Skeletal muscle tissue (tissue), 4 donors: Measurements from ENCODE around the gene NR2F2. TPM values are rescaled to one million over a fixed set of nuclear protein-coding genes. Genes with fewer than 3 reads are reported as not detected.

Experiments used
- H3K27ac ChIP-seq: one replicate; pipeline ENCODE4 v1.7.0; 2013; ENCODE audit warnings: mild to moderate bottlenecking, low read depth, low read length, inconsistent platforms
- H3K27me3 ChIP-seq, 3 donors: one replicate each; pipeline ENCODE4 v1.7.0; 2013; ENCODE audit warnings: low read length in 3 of 3; ENCODE audit not compliant: control insufficient read depth in 3 of 3, insufficient read depth in 3 of 3
- H3K36me3 ChIP-seq, 3 donors: one replicate each; pipeline ENCODE4 v1.7.0; 2013; ENCODE audit warnings: low read length in 3 of 3; ENCODE audit not compliant: control insufficient read depth in 3 of 3, insufficient read depth in 3 of 3
- H3K4me1 ChIP-seq, 3 donors: one replicate each; pipeline ENCODE4 v1.7.0; 2013; ENCODE audit warnings: low read length in 3 of 3, mild to moderate bottlenecking in 3 of 3; ENCODE audit not compliant: control insufficient read depth in 3 of 3, insufficient read depth in 3 of 3
- H3K4me3 ChIP-seq, 3 donors: one replicate each; pipeline ENCODE4 v1.7.0; 2013; ENCODE audit warnings: low read length in 3 of 3
- H3K9ac ChIP-seq, 3 donors: one replicate each; pipeline ENCODE4 v1.7.0; 2013; ENCODE audit warnings: low read length in 3 of 3, mild to moderate bottlenecking in 3 of 3, moderate library complexity in 2 of 3, low read depth in 1 of 3
- H3K9me3 ChIP-seq, 3 donors: one replicate each; pipeline ENCODE4 v1.7.0; 2013; ENCODE audit warnings: low read length in 3 of 3; ENCODE audit not compliant: control insufficient read depth in 3 of 3
- total RNA-seq: library from RNA; depleted of rRNA; stranded (reverse); fragments of >200 nt; gene quantifications from one replicate; pipeline ENCODE4 v1.2.3, GENCODE V29; 2014
- donor health status: Osteomylitis.

NR2F2 gene
- total RNA-seq, 1 donor from 2014 or later, result 12.0 TPM

DNA sequence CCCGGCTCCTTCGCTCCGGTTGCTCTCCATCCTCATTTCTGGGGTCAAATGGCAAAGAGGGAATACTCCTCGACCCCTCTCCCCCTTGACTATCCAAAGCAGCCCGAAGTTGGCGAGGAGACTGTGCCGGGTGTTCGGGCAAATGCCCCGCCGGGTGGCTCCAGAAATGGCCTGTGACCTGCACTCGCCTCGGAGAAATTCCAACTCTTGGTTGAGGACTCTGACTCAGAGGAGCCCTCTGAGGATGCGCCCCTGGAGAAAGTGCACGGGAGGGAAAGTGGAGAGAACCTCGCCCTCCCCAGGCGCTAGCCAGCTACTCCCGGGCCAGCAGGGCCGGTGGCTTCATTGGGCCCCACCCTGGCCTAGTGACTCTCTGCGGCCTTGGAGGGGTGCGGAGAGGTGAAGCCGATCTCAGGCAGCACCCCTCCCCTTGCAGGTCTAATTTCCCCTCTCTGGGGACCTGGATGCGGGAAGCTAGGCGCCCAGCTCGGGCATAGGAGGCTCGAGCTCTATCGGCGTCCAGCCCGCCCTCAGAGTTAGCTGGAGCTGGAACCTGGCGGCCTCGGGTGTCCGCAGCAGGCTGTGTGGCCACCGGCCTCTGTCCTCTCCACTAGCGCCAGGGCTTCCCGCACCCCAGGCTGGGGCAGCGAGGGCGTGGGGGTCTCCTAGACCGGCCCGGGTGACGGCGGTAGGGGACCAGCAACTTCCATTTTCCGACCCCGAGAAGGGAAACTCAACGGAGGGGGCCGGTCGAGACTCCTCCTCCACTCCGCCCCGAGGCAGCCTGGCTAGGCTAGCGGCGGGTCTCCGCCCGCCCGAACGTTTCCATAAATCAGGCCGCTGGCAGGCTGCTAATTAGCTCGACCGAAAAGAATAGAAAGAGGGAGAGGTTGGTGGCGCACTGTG lies 29.4 kb downstream of the NR2F2 start:
- Histone ChIP-seq H3K27ac (no peak overlapping the region), H3K9ac (peak overlapping the region in 2 of 3 donors; percentile 38 to 75), H3K4me3 (peak overlapping the region; percentile 48 to 67 (median 56)), H3K27me3 (peaks cover 53 to 84% (median 62%) of the 10 kb centered on the region in 3 donors), H3K4me1 (peaks cover 16 to 23% (median 16%) of the 10 kb centered on the region in 3 donors), H3K36me3 (no peaks in the 10 kb centered on the region), H3K9me3 (no peaks in the 10 kb centered on the region)

- Histone ChIP-seq H3K9me3 (no peaks in the 10 kb centered on the region), H3K27ac (no peak overlapping the region), H3K9ac (no peak overlapping the region), H3K36me3 (no peaks in the 10 kb centered on the region), H3K4me1 (peaks cover 16 to 23% (median 16%) of the 10 kb centered on the region in 3 donors), H3K27me3 (peaks cover 60 to 81% (median 67%) of the 10 kb centered on the region in 3 donors), H3K4me3 (peak overlapping the region in 1 of 3 donors; percentile 30)
Measured at GRCh38 chr15:96360581-96361308, 30.2 kb downstream of the NR2F2 start.

GRCh38 chr15:96361309-96362010 lies 31.0 kb downstream of the NR2F2 start:
- Histone ChIP-seq H3K27ac (no peak overlapping the region), H3K9ac (no peak overlapping the region), H3K9me3 (no peaks in the 10 kb centered on the region), H3K4me1 (peaks cover 13 to 21% (median 15%) of the 10 kb centered on the region in 3 donors), H3K4me3 (no peak overlapping the region), H3K27me3 (peaks cover 64 to 81% (median 75%) of the 10 kb centered on the region in 3 donors), H3K36me3 (no peaks in the 10 kb centered on the region)

DNA sequence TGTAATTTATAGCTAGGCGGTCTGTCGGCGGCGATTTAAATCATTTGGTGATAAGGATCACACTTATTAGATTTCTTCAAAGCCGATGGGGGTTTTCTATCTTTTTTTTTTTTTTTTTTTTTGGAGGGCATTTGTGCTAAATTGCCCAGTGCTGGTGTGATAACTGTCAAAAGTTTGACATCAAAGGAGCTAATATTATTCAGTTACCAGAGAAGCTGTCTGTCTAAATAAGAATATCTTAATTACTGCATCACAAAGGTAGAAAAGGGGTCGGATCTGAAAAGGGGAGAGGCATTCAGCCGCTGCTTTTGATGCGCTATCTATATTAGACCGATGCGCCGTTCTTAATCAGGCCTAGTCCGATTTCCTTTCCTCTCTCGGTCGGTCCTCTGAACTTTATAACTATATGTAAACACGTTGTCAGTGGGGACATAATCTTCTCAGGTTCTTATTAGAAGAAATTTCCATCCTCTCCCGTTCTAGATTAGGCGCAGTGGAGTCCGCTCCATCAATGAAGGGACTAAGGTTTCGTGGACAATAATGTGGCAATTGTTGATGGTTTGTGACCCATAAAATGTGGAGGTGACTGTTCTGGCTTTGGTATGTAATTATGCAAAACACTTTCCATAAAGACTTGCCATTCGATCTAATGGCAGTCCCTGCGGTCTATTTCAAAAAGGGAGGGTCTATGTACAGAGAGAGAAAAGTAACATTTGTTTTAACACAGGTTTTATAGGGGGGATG lies 31.7 kb downstream of the NR2F2 start:
- Histone ChIP-seq H3K27ac (no peak overlapping the region), H3K9ac (no peak overlapping the region), H3K4me3 (no peak overlapping the region), H3K27me3 (peaks cover 71 to 84% (median 82%) of the 10 kb centered on the region in 3 donors), H3K9me3 (no peaks in the 10 kb centered on the region), H3K36me3 (no peaks in the 10 kb centered on the region), H3K4me1 (peaks cover 6 to 15% (median 14%) of the 10 kb centered on the region in 3 donors)

DNA sequence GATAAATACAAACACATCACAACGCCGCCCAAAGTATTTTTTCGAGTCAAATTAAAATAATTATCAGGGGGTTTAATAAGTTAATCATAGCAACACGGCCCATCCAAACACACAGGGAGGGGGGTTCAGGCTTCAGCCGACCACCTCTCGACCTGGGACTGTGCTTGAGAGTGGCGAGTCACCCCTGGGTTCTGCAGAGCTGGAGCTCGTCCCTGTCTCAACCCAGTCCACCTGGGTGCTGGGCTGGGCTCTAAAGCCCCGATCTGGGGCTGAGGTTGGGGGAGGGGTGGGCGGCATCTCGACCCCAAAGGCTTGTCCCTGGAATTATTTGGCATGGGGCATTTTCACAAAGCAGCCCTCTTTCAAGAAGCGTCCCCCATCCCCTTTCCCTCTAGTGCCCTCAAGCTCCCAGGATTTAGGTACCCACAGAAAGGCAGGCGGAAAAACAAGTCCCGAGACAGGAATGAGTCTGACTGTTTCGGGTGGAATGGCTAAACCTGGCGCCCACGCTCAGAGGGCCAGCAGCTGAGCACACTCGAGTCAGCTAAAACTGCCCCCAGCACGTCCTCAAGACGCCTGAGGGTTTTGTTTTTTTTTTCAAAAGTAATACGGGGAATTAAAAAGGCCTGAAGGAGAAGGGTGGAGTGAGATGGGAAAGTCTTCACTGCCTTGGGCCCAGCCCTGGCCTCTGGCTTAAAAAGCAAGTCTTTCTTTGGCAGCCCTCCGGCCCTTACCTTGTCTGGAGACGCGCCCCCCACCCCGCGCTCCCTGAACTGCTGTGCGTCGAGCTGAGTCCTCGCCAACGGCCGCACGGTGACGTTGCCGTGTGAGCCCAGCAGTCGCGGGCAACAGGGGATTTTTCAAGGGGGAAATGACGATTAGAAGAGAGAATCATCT lies 32.5 kb downstream of the NR2F2 start:
- H3K4me3 ChIP-seq, result no peak overlapping the region
- H3K9ac ChIP-seq, result no peak overlapping the region
- no peaks in the 10 kb centered on the region for H3K9me3 ChIP-seq
- no peaks in the 10 kb centered on the region for H3K36me3 ChIP-seq
- peaks cover 74 to 86% (median 84%) of the 10 kb centered on the region in 3 donors for H3K27me3 ChIP-seq
- no peak overlapping the region for H3K27ac ChIP-seq
- H3K4me1 ChIP-seq, result peaks cover 11 to 16% (median 11%) of the 10 kb centered on the region in 3 donors

- Histone ChIP-seq H3K36me3 (no peaks in the 10 kb centered on the region), H3K9me3 (no peaks in the 10 kb centered on the region), H3K4me3 (no peak overlapping the region), H3K9ac (no peak overlapping the region), H3K27me3 (peaks cover 76 to 88% (median 84%) of the 10 kb centered on the region in 3 donors), H3K27ac (no peak overlapping the region), H3K4me1 (peaks cover 13 to 19% (median 15%) of the 10 kb centered on the region in 3 donors)
Measured at GRCh38 chr15:96363707-96364106, 33.2 kb downstream of the NR2F2 start.

DNA sequence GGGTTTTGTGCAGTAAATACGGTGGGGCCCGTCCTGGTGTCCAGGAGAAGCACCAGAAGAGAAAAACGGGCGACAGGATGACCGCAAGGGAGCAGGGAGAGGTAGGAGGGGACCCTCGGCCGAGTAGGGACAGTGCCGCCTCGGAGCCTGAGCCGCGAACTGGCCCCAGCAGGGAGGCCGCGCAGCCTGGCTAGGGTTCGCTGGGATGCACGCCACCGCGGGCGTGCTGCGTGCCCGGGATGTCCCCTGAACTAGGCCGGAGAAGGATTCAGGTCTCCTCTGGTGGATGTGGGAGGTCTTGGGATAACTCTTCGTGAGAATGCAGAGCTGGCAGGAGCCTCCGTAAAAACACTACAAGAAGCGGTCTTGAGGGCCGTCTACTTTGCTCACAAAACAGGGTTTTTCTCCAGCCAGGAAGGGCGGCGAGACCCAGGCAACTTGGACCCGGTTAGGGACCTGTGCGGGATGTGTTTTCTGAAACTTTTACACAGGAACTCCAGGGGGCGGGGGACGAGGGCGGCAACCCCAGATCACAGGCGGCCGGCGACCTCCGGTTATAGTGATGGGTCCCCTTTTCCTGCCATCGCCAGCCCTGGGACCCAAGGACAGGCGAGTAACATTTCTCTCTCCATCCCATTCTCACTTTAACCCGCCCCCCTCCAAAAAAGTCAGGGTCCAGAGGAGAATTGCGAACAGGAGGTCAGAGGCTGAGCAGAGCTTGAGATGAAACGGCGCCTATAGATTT lies 35.5 kb downstream of the NR2F2 start:
- H3K27me3 ChIP-seq, result peaks cover 68 to 87% (median 82%) of the 10 kb centered on the region in 3 donors
- H3K4me1 ChIP-seq, result peaks cover 4 to 14% (median 10%) of the 10 kb centered on the region in 3 donors
- no peak overlapping the region for H3K27ac ChIP-seq
- no peak overlapping the region for H3K9ac ChIP-seq
- no peaks in the 10 kb centered on the region for H3K9me3 ChIP-seq
- no peaks in the 10 kb centered on the region for H3K36me3 ChIP-seq
- H3K4me3 ChIP-seq, result peak overlapping the region in 1 of 3 donors; percentile 35

- H3K9me3 ChIP-seq, result no peaks in the 10 kb centered on the region
- no peak overlapping the region for H3K9ac ChIP-seq
- H3K4me1 ChIP-seq, result peaks cover 4 to 14% (median 10%) of the 10 kb centered on the region in 3 donors
- no peak overlapping the region for H3K4me3 ChIP-seq
- no peak overlapping the region for H3K27ac ChIP-seq
- no peaks in the 10 kb centered on the region for H3K36me3 ChIP-seq
- peaks cover 65 to 82% (median 79%) of the 10 kb centered on the region in 3 donors for H3K27me3 ChIP-seq
Measured at GRCh38 chr15:96366526-96366877, 36.0 kb downstream of the NR2F2 start.
